GM23338 (cell line): Measurements from ENCODE around the gene CPNE4. TPM values are rescaled to one million over a fixed set of nuclear protein-coding genes. Genes with fewer than 3 reads are reported as not detected.

ENCODE experiments used
- ATAC-seq: fragments of 200-7000 bp; cut with Tn5 transposase; 3 replicates; pipeline ENCODE4 v1.9.1; 2020
- DNase-seq: peaks from one replicate; pipeline ENCODE4 v3.0.0-alpha.2; 2015; ENCODE audit warnings: low spot score
- H2AFZ ChIP-seq: fragments of 200-600 bp; sonication (generic); 2 replicates; pipeline ENCODE4 v1.8.0; 2016; ENCODE audit warnings: antibody characterized with exemption, mild to moderate bottlenecking, moderate library complexity
- H3F3A ChIP-seq: fragments of 200-600 bp; sonication (generic); replicated peaks from 2 replicates; pipeline ENCODE4 v1.8.0; 2017; ENCODE audit warnings: antibody characterized with exemption, mixed run types, low read depth
- H3K27ac ChIP-seq: fragments of 200-600 bp; sonication (generic); 2 replicates; pipeline ENCODE4 v1.6.1; 2016; ENCODE audit warnings: low read depth
- H3K27me3 ChIP-seq: fragments of 200-600 bp; sonication (generic); 2 replicates; pipeline ENCODE4 v1.8.0; 2016; ENCODE audit warnings: mild to moderate bottlenecking, mixed run types, moderate library complexity; ENCODE audit not compliant: insufficient read depth
- H3K36me3 ChIP-seq: fragments of 200-600 bp; sonication (generic); 2 replicates; pipeline ENCODE4 v1.8.0; 2016; ENCODE audit warnings: mild to moderate bottlenecking; ENCODE audit not compliant: insufficient read depth
- H3K4me1 ChIP-seq: fragments of 200-600 bp; sonication (generic); 2 replicates; pipeline ENCODE4 v1.8.0; 2016; ENCODE audit warnings: mild to moderate bottlenecking, moderate library complexity; ENCODE audit not compliant: insufficient read depth
- H3K4me2 ChIP-seq: fragments of 200-600 bp; sonication (generic); 2 replicates; pipeline ENCODE4 v1.7.1; 2017; ENCODE audit warnings: mixed run types
- H3K4me3 ChIP-seq: fragments of 200-600 bp; sonication (generic); 2 replicates; pipeline ENCODE4 v1.6.1; 2016; ENCODE audit warnings: mixed run types
- H3K79me2 ChIP-seq: fragments of 200-600 bp; sonication (generic); replicated peaks from 2 replicates; pipeline ENCODE4 v1.8.0; 2017; ENCODE audit warnings: mild to moderate bottlenecking; ENCODE audit not compliant: insufficient read depth
- H3K9me2 ChIP-seq: fragments of 200-600 bp; sonication (generic); 2 replicates; pipeline ENCODE4 v1.8.0; 2017; ENCODE audit not compliant: insufficient read depth
- H4K20me1 ChIP-seq: fragments of 200-600 bp; sonication (generic); replicated peaks from 2 replicates; pipeline ENCODE4 v1.8.0; 2017; ENCODE audit warnings: mild to moderate bottlenecking; ENCODE audit not compliant: insufficient read depth
- H3K27ac Mint-ChIP-seq: 2 replicates; pipeline ENCODE4 v1.8.0; 2020; ENCODE audit warnings: inconsistent platforms, mild to moderate bottlenecking, moderate library complexity, mixed read lengths
- H3K27me3 Mint-ChIP-seq: 3 replicates; pipeline ENCODE4 v1.8.0; 2022; ENCODE audit warnings: low read depth, mild to moderate bottlenecking, moderate library complexity, mixed read lengths, inconsistent platforms; ENCODE audit not compliant: insufficient read depth, poor library complexity
- H3K36me3 Mint-ChIP-seq: 3 replicates; pipeline ENCODE4 v1.8.0; 2021; ENCODE audit warnings: low read depth, mild to moderate bottlenecking, inconsistent platforms, moderate library complexity, mixed read lengths
- H3K4me1 Mint-ChIP-seq: 3 replicates; pipeline ENCODE4 v1.8.0; 2020; ENCODE audit warnings: mild to moderate bottlenecking, inconsistent platforms, mixed read lengths
- H3K4me3 Mint-ChIP-seq: 3 replicates; pipeline ENCODE4 v1.8.0; 2021; ENCODE audit warnings: moderate library complexity, mild to moderate bottlenecking, inconsistent platforms, mixed read lengths
- H3K9me3 Mint-ChIP-seq: 3 replicates; pipeline ENCODE4 v1.8.0; 2020; ENCODE audit warnings: moderate library complexity, mild to moderate bottlenecking, inconsistent platforms, mixed read lengths
- CREB1 ChIP-seq: fragments of 250-450 bp; sonication (Bioruptor Pico); IDR thresholded peaks from 2 replicates; pipeline ENCODE4 v1.5.0; 2020; ENCODE audit warnings: low read depth, mild to moderate bottlenecking, moderate library complexity
- CTCF ChIP-seq, 2 experiments: fragments of 200-600 bp in 1 of 2; sonication (generic) in 1 of 2; conservative IDR thresholded peaks; 2 replicates each; pipeline versions ENCODE4 v1.5.1 to v1.6.1; 2016 to 2017; ENCODE audit warnings: antibody characterized with exemption in 2 of 2, low read depth in 2 of 2, mild to moderate bottlenecking in 2 of 2, moderate library complexity in 1 of 2
- EZH2 ChIP-seq: fragments of 200-600 bp; sonication (generic); IDR thresholded peaks from one replicate; pipeline ENCODE4 v1.8.0; 2017; ENCODE audit warnings: antibody characterized with exemption, mild to moderate bottlenecking, low read depth; ENCODE audit not compliant: unreplicated experiment
- EZH2phosphoT487 ChIP-seq: fragments of 200-600 bp; sonication (generic); IDR thresholded peaks from one replicate; pipeline ENCODE4 v1.8.1; 2018; ENCODE audit warnings: antibody characterized with exemption; ENCODE audit not compliant: unreplicated experiment
- JUNB ChIP-seq: IDR thresholded peaks from one replicate; pipeline ENCODE4 v1.6.1; 2016; ENCODE audit warnings: antibody characterized with exemption; ENCODE audit not compliant: unreplicated experiment
- NANOG ChIP-seq: IDR thresholded peaks from 2 replicates; pipeline ENCODE4 v1.6.1; 2016; ENCODE audit warnings: antibody characterized with exemption, borderline replicate concordance
- POLR2AphosphoS5 ChIP-seq: IDR thresholded peaks from 2 replicates; pipeline ENCODE4 v1.6.1; 2016; ENCODE audit warnings: antibody characterized with exemption, low read depth
- STAT1 ChIP-seq: IDR thresholded peaks from one replicate; pipeline ENCODE4 v1.6.1; 2016; ENCODE audit warnings: antibody characterized with exemption; ENCODE audit not compliant: unreplicated experiment
- ZNF114 ChIP-seq: fragments of 250-450 bp; sonication (Bioruptor Pico); IDR thresholded peaks from 2 replicates; pipeline ENCODE4 v1.5.0; 2020; ENCODE audit warnings: mild to moderate bottlenecking, moderate library complexity
- ZNF331 ChIP-seq: fragments of 250-450 bp; sonication (Bioruptor Pico); IDR thresholded peaks from 2 replicates; pipeline ENCODE4 v1.5.0; 2020; ENCODE audit warnings: low read depth, mild to moderate bottlenecking, moderate library complexity
- ZNF462 ChIP-seq: fragments of 250-450 bp; sonication (Bioruptor Pico); IDR thresholded peaks from 2 replicates; pipeline ENCODE4 v1.5.0; 2020; ENCODE audit warnings: mild to moderate bottlenecking, moderate library complexity
- polyA plus RNA-seq: library from polyadenylated mRNA; unstranded; fragments of >200 nt; fragmentation: Nextera tagmentation; extraction: Ambion mirVana; gene quantifications from 2 replicates; pipeline ENCODE4 v1.2.1, GENCODE V29; 2016
- total RNA-seq: library from RNA; depleted of rRNA; stranded (reverse); fragments of >200 nt; shearing (Covaris generic); gene quantifications from 2 replicates; pipeline ENCODE4 v1.2.3, GENCODE V29; 2014
- TF ChIP-seq, protein P1 (sequence below): IDR thresholded peaks from one replicate; pipeline ENCODE4 v1.6.1; 2018; ENCODE audit warnings: antibody characterized with exemption; ENCODE audit not compliant: unreplicated experiment
- TF ChIP-seq, protein P2 (sequence below): IDR thresholded peaks from 2 replicates; pipeline ENCODE4 v1.6.1; 2016; ENCODE audit warnings: antibody characterized with exemption

The CPNE4 gene
- total and polyA plus RNA-seq, 2 experiments from 2014 or later, result 2.0 to 6.5 TPM

GRCh38 chr3:131505421-131505820 lies 529.4 kb downstream of the CPNE4 start:
- H3K27me3 ChIP-seq, result peaks cover 28% of the 10 kb centered on the region
- Mint-ChIP-seq H3K27me3 (peaks cover 4% of the 10 kb centered on the region), H3K9me3 (no peaks in the 10 kb centered on the region), H3K27ac (no peak overlapping the region), H3K4me3 (no peak overlapping the region), H3K4me1 (peaks cover 6% of the 10 kb centered on the region), H3K36me3 (peaks cover 10% of the 10 kb centered on the region; the same call in 2 of the 3 replicates)
- peaks cover 23% of the 10 kb centered on the region for H3K79me2 ChIP-seq
- H4K20me1 ChIP-seq, result no peaks in the 10 kb centered on the region; the same call in 1 of the 2 replicates
- H3K4me3 ChIP-seq, result no peak overlapping the region
- TF ChIP-seq JUNB (no peak), CREB1 (no peak), ZNF462 (CRISPR knock-in tag) (no peak), EZH2 (no peak), ZNF331 (CRISPR knock-in tag) (no peak), STAT1 (no peak), CTCF (conservative IDR thresholded peaks at IDR 0.05; ENCODE audit: low read depth in 2 of 2) (no peak), NANOG (no peak), ZNF114 (CRISPR knock-in tag) (no peak), EZH2phosphoT487 (no peak), POLR2AphosphoS5 (no peak)
- TF ChIP-seq, protein P1, sequence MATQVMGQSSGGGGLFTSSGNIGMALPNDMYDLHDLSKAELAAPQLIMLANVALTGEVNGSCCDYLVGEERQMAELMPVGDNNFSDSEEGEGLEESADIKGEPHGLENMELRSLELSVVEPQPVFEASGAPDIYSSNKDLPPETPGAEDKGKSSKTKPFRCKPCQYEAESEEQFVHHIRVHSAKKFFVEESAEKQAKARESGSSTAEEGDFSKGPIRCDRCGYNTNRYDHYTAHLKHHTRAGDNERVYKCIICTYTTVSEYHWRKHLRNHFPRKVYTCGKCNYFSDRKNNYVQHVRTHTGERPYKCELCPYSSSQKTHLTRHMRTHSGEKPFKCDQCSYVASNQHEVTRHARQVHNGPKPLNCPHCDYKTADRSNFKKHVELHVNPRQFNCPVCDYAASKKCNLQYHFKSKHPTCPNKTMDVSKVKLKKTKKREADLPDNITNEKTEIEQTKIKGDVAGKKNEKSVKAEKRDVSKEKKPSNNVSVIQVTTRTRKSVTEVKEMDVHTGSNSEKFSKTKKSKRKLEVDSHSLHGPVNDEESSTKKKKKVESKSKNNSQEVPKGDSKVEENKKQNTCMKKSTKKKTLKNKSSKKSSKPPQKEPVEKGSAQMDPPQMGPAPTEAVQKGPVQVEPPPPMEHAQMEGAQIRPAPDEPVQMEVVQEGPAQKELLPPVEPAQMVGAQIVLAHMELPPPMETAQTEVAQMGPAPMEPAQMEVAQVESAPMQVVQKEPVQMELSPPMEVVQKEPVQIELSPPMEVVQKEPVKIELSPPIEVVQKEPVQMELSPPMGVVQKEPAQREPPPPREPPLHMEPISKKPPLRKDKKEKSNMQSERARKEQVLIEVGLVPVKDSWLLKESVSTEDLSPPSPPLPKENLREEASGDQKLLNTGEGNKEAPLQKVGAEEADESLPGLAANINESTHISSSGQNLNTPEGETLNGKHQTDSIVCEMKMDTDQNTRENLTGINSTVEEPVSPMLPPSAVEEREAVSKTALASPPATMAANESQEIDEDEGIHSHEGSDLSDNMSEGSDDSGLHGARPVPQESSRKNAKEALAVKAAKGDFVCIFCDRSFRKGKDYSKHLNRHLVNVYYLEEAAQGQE, result no peak
- TF ChIP-seq, protein P2, sequence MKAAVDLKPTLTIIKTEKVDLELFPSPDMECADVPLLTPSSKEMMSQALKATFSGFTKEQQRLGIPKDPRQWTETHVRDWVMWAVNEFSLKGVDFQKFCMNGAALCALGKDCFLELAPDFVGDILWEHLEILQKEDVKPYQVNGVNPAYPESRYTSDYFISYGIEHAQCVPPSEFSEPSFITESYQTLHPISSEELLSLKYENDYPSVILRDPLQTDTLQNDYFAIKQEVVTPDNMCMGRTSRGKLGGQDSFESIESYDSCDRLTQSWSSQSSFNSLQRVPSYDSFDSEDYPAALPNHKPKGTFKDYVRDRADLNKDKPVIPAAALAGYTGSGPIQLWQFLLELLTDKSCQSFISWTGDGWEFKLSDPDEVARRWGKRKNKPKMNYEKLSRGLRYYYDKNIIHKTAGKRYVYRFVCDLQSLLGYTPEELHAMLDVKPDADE, result no peak
- ATAC-seq (no peak), DNase-seq (no peak)
- H2AFZ ChIP-seq, result 0 out of 2 replicates have a peak overlapping the region, but pooled peaks have one; percentile 23
- H3F3A ChIP-seq, result no peaks in the 10 kb centered on the region
- no peak overlapping the region for H3K4me2 ChIP-seq
- H3K27ac ChIP-seq, result no peak overlapping the region
- H3K4me1 ChIP-seq, result peaks cover 4% of the 10 kb centered on the region; the same call in 1 of the 2 replicates
- H3K36me3 ChIP-seq, result no peaks in the 10 kb centered on the region; the same call in 1 of the 2 replicates
- peaks cover 14% of the 10 kb centered on the region for H3K9me2 ChIP-seq
